Activated CD4-positive, CD25-positive, alpha-beta regulatory T cell treated with anti-CD3 and anti-CD28 coated beads, Interleukin-2, amount 50 U/mL, for 16 hours (primary cell): Measurements from ENCODE around the gene FAF2.

Source experiments
- DNase-seq: peaks from one replicate; pipeline ENCODE4 v3.0.0-alpha.2; 2020; ENCODE audit warnings: low read depth, low spot score

The FAF2 gene

GRCh38 chr5:176503496-176503895 is 55.3 kb downstream of the FAF2 start:
- DNase-seq, result no peak

DNA sequence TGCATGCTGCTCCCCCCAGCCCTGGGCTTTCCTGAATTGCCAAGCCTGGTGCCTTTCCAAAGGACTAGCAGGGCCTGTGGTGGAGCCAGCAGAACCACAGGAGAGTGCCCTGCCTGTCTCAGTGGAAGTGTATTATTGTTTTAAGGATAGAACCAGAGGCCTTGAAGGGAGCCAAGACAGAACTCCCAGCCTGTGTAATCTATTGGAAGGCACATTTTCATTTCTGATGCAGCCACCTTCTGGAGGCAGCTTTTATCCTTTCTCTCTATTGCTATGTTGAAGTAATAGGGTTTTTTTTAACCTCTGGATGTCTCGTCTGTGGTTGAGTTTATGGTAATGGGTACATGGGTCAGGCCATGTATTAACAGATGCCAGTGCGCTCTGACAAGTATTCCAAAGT is 59.7 kb downstream of the FAF2 start:
- DNase-seq, result no peak

DNA sequence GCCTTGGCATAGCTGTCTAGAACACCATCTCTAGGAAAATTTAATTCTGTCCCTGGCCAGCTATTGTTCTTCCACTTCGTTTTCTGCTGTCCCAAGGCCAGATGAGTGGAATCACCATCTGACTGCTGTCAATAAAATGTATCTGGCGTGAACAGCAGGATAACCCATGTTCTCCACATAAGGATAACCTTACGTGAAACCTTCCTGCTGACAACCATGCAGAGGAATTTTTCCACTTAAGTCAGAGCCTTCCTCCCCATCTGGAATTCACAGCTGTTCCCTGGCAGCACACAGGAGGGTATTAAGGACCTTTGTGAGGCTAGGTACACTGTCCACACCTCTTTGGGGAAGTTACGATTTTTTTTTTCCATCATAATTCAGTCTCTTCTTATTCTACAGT is 60.4 kb downstream of the FAF2 start:
- DNase-seq, result no peak

GRCh38 chr5:176513788-176514187 is 65.6 kb downstream of the FAF2 start:
- no peak for DNase-seq

DNA sequence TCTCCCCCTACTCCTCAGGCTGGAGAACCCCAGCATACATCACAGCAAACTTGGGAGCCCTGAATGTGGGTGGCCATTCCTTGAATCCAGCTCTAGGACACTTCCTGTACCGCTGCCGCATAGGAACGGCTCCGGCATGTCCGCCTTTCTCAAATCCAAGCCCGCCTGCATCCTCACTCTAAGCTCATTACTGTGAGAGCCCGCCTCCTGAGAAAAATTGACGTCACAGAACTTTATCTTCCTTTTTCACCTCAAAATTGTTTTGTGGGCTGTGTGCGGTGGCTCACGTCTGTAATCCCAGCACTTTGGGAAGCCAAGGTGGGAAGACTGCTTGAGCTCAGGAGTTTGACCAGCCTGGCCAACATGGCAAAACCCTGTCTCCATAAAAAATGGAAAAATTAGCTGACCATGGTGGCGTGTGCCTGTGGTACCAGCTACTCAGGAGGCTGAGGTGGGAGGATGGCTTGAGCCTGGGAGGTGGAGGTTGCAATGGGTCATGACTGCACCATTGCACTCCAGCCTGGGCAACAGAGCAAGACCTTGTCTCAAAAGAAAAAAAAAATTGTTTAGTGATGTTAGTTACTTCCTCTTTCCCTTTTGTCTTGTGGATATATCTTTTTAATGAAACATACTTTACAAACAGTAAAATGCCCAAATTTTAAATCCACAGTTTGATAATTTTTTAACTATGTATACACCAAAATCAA is 66.2 kb downstream of the FAF2 start:
- no peak for DNase-seq

- no peak for DNase-seq
Measured at GRCh38 chr5:176515396-176515795, 67.2 kb downstream of the FAF2 start.

DNA sequence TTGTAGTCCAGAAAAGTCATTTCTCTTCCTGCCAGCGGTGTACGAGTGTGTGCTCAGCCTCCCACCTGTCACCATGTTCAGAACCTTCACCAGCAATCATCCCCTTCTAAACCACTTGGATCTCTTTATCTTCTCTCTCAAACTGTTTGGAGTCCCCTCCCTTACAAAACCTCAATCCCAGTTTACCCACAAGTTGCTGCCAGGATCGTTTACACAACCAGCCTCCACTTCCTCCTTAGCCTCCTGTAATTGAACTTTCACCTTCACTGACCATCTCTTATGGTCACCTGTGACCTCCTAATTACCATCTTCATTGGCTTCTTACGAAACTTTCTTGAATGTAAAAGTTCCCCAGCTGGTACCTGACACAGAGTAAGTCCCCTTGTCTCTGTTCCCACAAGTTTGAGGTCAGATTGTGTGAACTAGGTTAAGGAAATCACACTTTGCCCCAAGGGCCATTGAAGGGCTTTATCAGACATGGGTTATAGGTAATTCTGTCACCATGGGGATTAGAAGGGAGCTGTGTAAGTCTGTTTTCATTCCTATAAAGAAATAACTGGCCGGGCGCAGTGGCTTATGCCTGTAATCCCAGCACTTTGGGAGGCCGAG is 69.0 kb downstream of the FAF2 start:
- no peak for DNase-seq

GRCh38 chr5:176519810-176520720 is 71.9 kb downstream of the FAF2 start:
- no peak for DNase-seq

DNA sequence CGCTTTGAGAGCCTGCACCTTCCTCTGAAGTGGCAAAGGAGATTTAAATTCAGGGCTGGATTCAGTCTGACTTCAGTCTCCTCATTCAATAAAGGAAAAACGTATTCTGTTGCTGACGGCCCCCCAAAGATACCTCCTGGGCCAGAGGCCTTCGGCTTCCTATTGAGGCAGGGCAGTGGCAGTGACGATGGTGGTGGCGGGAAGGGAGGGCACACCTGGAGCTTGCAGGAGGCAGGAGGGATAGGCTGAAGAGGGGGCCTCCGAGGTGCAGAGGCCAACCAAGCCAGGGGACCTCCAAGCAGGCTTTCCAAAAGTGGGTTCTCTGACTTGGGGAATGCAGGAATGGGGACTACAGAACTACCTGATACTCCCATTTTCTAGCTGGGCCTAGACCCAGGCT is 73.1 kb downstream of the FAF2 start:
- DNase-seq, result no peak

DNA sequence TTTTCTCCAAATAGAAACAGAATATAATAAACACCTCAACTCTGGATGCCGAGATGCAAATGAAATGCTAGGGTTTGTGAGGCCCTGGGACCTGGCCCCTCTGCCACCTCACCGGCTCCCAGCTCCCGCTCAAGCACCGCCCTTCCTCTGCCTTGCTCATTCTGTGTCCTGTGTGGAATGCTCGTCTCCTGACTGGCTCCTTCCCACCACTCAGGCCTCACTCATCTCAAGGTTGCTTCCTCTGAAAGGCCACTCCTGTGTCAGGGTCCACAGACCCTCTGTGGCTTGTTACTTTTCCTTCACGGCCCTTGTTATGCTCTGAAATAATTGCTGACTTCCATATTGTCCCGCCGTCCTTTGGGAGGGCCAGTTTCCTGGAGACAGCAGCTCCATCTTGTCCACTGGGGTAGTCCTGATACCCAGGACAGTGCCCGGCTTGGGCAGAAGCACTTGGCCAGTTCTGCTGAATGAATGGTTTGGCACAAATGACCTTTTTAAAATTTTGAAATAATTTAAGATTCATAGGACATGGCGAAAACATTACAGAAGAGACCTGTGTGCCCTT is 73.6 kb downstream of the FAF2 start:
- DNase-seq, result no peak

- no peak for DNase-seq
Measured at GRCh38 chr5:176524138-176524537, 76.0 kb downstream of the FAF2 start.

DNA sequence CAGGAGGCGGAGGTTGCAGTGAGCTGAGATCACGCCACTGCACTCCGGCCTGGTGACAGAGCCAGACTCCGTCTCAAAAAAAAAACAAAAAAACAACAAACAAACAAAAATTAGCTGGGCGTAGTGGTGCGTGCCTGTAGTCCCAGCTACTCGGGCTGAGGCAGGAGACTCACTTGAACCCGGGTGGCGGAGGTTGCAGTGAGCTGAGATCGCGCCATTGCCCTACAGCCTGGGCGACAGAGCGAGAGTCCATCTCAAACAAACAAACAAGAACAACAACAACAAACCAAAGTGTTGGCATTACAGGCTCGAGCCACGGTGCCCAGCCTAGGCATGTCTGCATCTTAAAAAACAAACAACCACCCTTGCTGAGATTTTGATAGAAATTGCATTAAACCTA is 76.8 kb downstream of the FAF2 start:
- DNase-seq, result no peak

DNA sequence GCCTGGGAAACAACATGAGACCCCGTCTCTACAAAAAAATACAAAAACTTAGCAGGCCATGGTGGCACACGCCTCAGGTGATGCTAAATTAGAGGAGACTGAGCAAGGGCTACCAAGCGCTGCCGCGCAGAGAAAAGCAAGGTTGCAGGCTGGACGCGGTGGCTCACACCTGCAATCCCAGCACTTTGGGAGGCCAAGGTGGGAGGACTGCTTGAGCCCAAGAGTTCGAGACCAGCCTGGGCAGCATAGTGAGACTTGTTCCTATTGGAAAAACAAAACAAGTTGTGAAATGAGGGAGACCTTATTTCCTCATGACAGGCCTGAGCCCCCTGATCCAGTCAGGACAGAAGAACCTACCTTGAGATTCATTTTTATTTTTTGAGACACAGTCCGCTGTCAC is 77.5 kb downstream of the FAF2 start:
- DNase-seq, result no peak

DNA sequence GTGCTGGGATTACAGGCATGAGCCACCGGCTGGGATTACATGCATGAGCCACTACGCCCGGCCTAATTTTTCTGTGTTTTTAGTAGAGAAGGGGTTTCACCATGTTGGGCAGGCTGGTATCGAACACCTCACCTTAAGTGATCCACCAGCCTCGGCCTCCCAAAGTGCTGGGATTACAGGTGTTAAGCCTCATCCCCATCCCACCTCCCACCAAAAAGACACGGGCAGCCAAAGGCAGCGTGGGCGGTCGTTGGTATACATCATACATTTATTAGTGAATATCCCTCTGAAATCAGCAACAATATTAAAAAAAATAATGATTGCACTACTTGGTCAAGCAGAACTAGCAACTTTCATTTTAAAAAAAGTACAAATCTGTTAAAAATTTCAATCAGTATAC is 78.3 kb downstream of the FAF2 start:
- no peak for DNase-seq

DNA sequence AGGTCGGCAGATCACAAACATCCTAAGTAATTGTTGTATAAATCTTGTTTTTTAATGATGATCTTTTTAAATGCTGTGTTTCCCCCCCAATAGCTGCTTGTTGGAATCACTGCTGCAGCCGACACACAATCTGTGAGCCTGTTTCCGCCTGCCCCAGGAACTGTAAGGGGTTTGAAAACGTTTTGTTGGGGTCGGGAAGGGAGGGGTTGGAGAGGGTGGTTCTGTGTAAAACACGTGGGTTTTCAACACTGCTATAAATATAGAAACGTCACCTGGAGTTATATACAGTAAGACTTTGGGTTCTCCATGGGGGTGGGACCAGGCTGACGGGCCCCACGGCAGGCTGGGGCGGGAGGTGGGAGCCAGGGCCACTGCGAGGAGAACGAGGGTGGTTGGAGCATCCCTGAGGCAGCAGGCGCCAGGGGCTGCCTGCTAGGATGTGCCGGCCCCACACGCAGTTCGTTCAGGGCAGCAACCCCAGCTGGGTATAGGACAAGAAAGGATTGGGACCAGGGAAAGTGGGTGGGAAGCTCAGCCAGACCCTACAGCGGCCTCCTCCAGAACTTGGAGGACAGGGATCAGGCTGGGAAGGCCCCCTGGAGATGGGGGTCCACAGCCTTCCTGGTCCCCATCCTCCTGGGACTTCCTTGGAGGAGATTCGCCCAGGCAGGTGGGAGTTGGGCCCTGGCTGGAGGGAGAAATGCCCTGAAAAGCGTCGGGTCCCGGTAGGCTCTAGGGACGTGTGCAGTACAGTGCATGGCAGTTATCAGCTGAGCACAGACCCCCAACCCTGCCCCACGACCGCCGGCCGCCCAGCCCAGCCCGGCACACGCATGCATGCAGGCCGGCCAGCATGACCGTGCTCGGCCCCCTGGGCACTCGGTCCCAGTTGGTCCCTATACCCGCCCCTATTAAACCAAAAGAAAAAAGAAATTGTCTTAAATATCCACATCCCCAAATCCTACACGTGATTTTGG is 79.3 kb downstream of the FAF2 start:
- no peak for DNase-seq

GRCh38 chr5:176528301-176528700 is 80.1 kb downstream of the FAF2 start:
- no peak for DNase-seq

DNA sequence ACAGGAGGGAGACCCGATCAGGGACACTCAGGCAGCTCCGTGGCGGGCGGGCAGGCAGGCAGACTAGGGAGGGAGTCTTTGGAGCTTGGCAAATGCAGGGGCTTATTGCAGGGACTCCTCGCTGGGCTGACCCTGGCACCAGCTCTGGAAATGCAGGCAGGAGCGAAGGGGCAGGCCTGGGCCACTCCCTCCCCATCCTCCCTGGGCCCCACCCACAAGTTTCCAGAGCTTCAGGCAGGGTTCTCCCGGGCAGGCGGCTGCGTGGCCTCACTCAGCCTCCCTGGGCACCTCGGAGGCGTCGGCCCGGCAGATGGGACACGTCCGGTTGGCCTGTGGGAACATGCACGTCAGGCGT is 80.6 kb downstream of the FAF2 start:
- no peak for DNase-seq

GRCh38 chr5:176529116-176529740 is 81.0 kb downstream of the FAF2 start:
- no peak for DNase-seq

GRCh38 chr5:176529741-176530141 is 81.6 kb downstream of the FAF2 start:
- DNase-seq, result no peak

DNA sequence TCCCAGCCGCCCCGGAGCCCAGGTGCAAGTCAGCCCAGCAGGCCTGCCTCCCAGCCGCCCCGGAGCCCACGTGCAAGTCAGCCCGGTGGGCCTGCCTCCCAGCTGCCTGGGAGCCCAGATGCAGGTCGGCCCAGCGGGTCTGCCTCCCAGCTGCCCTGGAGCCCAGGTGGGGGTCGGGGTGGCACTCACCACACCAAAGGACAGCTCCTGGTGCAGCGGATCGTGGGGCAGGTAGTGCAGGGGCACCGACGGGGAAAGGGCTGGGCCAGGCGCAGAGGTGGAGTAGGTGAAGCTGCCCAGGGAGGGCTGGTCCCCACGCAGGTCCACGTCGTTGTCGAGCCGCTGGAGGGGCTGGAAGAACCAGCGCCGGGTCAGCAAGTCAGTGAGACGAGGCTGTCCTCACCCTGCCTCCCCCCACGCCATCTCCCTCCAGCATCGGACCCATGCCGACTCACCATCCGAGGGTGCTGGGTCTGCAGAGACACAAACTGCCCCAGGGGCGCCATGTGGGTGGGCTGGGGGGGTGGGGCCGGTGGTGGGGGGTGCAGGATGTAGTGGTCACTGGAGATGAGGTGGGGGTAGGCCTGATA is 82.3 kb downstream of the FAF2 start:
- DNase-seq, result no peak
